OCI-LY7 (cell line): ENCODE results near the gene ETV5. TPM values are rescaled to one million over a fixed set of nuclear protein-coding genes. Genes with fewer than 3 reads are reported as not detected.

Experiments
- BruUV-seq: library from RNA; stranded (reverse); fragments of 400-500 nt; replicated peaks from 2 replicates; lab custom pipeline; 2021; lab: Mats Ljungman, UMichigan
- CTCF ChIA-PET: fragments of 300-600 bp; sonication (Branson Sonifier 250); formaldehyde crosslinking; loops from one replicate; lab custom pipeline; 2022; ENCODE audit warnings: antibody characterized with exemption; ENCODE audit not compliant: unreplicated experiment; lab: Charles Lee
- POLR2A ChIA-PET: fragments of 300-600 bp; sonication (Branson Sonifier 250); formaldehyde crosslinking; loops from one replicate; lab custom pipeline; 2022; ENCODE audit warnings: antibody characterized with exemption; lab: Charles Lee
- DNase-seq: peaks from one replicate; pipeline ENCODE4 v3.0.0-alpha.2; 2015; ENCODE audit warnings: low spot score
- H2AFZ ChIP-seq: fragments of 200-600 bp; sonication (generic), shearing (Covaris generic); 2 replicates; pipeline ENCODE4 v1.6.1; 2014; ENCODE audit warnings: mild to moderate bottlenecking, antibody characterized with exemption, low read length, moderate library complexity
- H3K27ac ChIP-seq: fragments of 200-600 bp; sonication (generic); 2 replicates; pipeline ENCODE4 v1.5.1; 2014; ENCODE audit warnings: mixed run types, low read depth, mild to moderate bottlenecking, moderate library complexity, low read length, inconsistent platforms; ENCODE audit not compliant: poor library complexity, severe bottlenecking
- H3K36me3 ChIP-seq: fragments of 200-600 bp; sonication (generic); 2 replicates; pipeline ENCODE4 v1.6.1; 2014; ENCODE audit warnings: mild to moderate bottlenecking, antibody characterized with exemption, low read length, moderate library complexity, mixed read lengths; ENCODE audit not compliant: insufficient read depth
- H3K4me1 ChIP-seq: fragments of 200-600 bp; sonication (generic); 2 replicates; pipeline ENCODE4 v1.5.1; 2014; ENCODE audit warnings: mild to moderate bottlenecking, low read length; ENCODE audit not compliant: insufficient read depth, poor library complexity, severe bottlenecking
- H3K4me2 ChIP-seq: fragments of 200-600 bp; sonication (generic); 2 replicates; pipeline ENCODE4 v1.6.1; 2014; ENCODE audit warnings: mild to moderate bottlenecking, low read length
- H3K4me3 ChIP-seq: fragments of 200-600 bp; sonication (generic); 2 replicates; pipeline ENCODE4 v1.5.1; 2014; ENCODE audit warnings: mild to moderate bottlenecking, low read depth, low read length; ENCODE audit not compliant: poor library complexity, severe bottlenecking
- H3K79me2 ChIP-seq: fragments of 200-600 bp; sonication (generic); 2 replicates; pipeline ENCODE4 v1.6.1; 2016; ENCODE audit warnings: low read depth, mild to moderate bottlenecking, low read length, moderate library complexity, mixed read lengths; ENCODE audit not compliant: insufficient read depth
- H3K9me2 ChIP-seq: fragments of 200-600 bp; sonication (generic); 2 replicates; pipeline ENCODE4 v1.6.1; 2016; ENCODE audit warnings: mild to moderate bottlenecking, low read length, mixed read lengths; ENCODE audit not compliant: insufficient read depth
- H3K9me3 ChIP-seq: fragments of 200-600 bp; sonication (generic); 2 replicates; pipeline ENCODE4 v1.6.1; 2014; ENCODE audit warnings: mild to moderate bottlenecking, mixed run types, low read length, mixed read lengths
- H4K20me1 ChIP-seq: fragments of 200-600 bp; sonication (generic); 2 replicates; pipeline ENCODE4 v1.6.1; 2014; ENCODE audit warnings: mild to moderate bottlenecking, antibody characterized with exemption, low read length, moderate library complexity, mixed read lengths; ENCODE audit not compliant: insufficient read depth
- CTCF ChIP-seq: fragments of 200-600 bp; sonication (generic); conservative IDR thresholded peaks from 2 replicates; pipeline ENCODE4 v1.5.1; 2014; ENCODE audit warnings: mild to moderate bottlenecking, antibody characterized with exemption, low read length, moderate library complexity, mixed read lengths
- EZH2phosphoT487 ChIP-seq: fragments of 200-600 bp; sonication (generic); IDR thresholded peaks from 2 replicates; pipeline ENCODE4 v1.6.1; 2018; ENCODE audit warnings: low read depth, borderline replicate concordance, mild to moderate bottlenecking, mixed run types, antibody characterized with exemption, low read length, moderate library complexity, mixed read lengths
- intact Hi-C: fragments of 100-400 bp; cut with micrococcal nuclease; formaldehyde crosslinking; loops from one replicate; pipeline ENCODE4 v1.10.0; 2022; ENCODE audit not compliant: unreplicated experiment
- total RNA-seq, 2 experiments: library from RNA; depleted of rRNA in 1 of 2; stranded (reverse); fragments of >200 nt in 1 of 2; shearing (Covaris generic) in 1 of 2; gene quantifications; 2 replicates each; pipeline ENCODE4 v1.2.3, GENCODE V29; 2014 to 2022

The ETV5 gene
- total RNA-seq, 2 experiments from 2014 or later = 0.85 to 1.1 TPM

DNA sequence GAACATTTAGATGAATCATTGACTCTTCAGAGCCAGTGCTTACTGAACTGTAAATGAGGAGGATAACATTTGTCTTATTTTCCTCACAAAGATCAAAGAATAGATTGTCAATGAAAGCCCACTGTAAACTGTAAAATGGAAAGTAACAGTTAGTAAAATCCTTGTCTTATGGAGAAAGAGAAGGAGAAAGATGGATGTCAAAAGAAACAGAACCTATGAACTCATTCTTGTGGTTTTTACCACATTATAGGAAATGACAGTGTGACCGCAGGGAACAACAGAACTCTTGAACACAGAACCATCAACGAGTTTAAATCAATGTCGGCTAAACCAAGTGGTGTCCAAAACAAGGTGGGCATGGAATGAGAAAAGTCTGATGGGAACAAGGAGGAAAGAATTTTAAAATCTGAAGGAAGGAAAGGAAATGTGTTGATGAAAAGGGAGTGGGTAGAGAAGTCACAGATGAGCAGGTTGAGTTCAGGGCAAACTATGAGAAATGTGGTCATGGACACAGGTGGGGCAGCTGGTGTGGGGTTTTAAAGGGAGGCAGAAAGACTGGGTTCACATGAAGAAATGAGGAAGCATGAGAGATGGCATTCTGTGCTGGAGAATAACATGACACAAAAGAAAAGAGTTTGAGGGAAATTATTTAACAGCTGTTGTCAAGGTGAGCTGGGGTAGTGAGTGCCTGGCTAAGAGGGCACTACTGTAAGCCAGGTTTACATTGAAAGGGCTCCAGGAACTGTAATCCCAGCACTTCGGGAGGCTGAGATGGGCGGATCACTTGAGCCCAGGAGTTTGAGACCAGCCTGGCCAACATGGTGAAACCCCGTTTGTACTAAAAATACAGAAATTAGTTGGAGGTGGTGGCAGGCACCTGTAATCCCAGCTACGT is 42.4 kb upstream of the ETV5 start:
- Histone ChIP-seq H3K4me1 (peaks cover 47% of the 10 kb centered on the region), H3K4me3 (peak overlapping the region; percentile 3), H3K27ac (peak overlapping the region; percentile 88), H3K9me3 (no peaks in the 10 kb centered on the region), H3K9me2 (no peaks in the 10 kb centered on the region), H3K79me2 (no peaks in the 10 kb centered on the region), H3K36me3 (no peaks in the 10 kb centered on the region), H3K4me2 (peak overlapping the region; percentile 72), H4K20me1 (no peaks in the 10 kb centered on the region), H2AFZ (peak overlapping the region; percentile 65)
- ChIA-PET POLR2A (interaction anchor here (1.8 to 2.8 kb wide), 3 partner anchors 9 to 383 kb away, joined by 9 to 11 read pairs (median 9); no protein-coding TSS in a partner anchor), CTCF (no interaction called here)
- DNase-seq = peak; percentile 52
- no TSS peak for BruUV-seq
- intact Hi-C loops = loop anchor here (5.0 to 10.0 kb wide), 3 partner anchors 56 to 383 kb away; no protein-coding TSS in a partner anchor
- TF ChIP-seq EZH2phosphoT487 (no peak), CTCF (no peak)

GRCh38 chr3:186150041-186150830 is 41.3 kb upstream of the ETV5 start:
- peak overlapping the region; percentile 65; the same call in 1 of the 2 replicates for H2AFZ ChIP-seq
- H3K9me3 ChIP-seq = no peaks in the 10 kb centered on the region
- no peaks in the 10 kb centered on the region for H3K9me2 ChIP-seq
- intact Hi-C loops = loop anchor here (5.0 to 10.0 kb wide), 3 partner anchors 57 to 385 kb away; no protein-coding TSS in a partner anchor
- TF ChIP-seq EZH2phosphoT487 = no peak
- TF ChIP-seq CTCF = no peak
- ChIA-PET CTCF (no interaction called here), POLR2A (interaction anchor here (0.6 kb wide), 1 partner anchor 36 kb away, joined by 4 read pairs; no protein-coding TSS in a partner anchor)
- H3K36me3 ChIP-seq = no peaks in the 10 kb centered on the region
- H3K4me1 ChIP-seq = peaks cover 47% of the 10 kb centered on the region
- no peaks in the 10 kb centered on the region for H4K20me1 ChIP-seq
- H3K27ac ChIP-seq = no peak overlapping the region
- H3K4me3 ChIP-seq = no peak overlapping the region
- BruUV-seq = no TSS peak
- H3K79me2 ChIP-seq = no peaks in the 10 kb centered on the region
- peak overlapping the region; percentile 72; the same call in 1 of the 2 replicates for H3K4me2 ChIP-seq
- DNase-seq = peak; percentile 25
